GM19463 (cell line): ENCODE measurements around the gene ENTPD7.
"Not testable (repeated sequence)": the region's sequence is repeated elsewhere in the genome, so short reads cannot be mapped to it uniquely, and the experiment has no call there.

Experiments
- ATAC-seq: cut with Tn5 transposase; IDR thresholded peaks from one replicate; pipeline ENCODE4 v1.9.1; 2021; ENCODE audit warnings: mild to moderate bottlenecking, moderate library complexity; ENCODE audit not compliant: unreplicated experiment

ENTPD7 gene

GRCh38 chr10:99659031-99659867 lies at the start of gene ENTPD7:
TSS of gene ENTPD7 (plus strand) at chr10:99659509. CDS start at chr10:99659957, 448 bp downstream.
- ATAC-seq = peak; percentile 99

DNA sequence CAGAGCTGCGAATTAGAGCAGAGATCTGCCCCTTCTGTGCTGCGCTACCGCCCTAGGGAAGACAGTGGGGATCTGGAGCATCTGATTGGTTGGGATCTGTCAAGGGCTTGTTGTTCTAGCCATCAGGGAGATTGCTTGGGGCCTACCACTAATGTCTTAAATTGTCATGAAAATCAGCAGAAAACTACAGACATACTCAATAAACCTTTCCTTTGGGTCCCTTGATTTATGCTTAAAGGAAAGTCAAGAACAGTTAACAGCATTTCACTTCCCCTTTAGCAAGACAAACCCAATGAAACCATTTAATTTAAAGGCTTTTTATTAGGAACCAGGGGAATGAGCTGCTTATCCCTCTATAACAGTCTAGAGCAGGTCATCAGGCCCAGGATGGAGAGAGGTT lies 49.1 kb upstream of the ENTPD7 start:
- no peak for ATAC-seq

GRCh38 chr10:99611326-99611725 lies 48.0 kb upstream of the ENTPD7 start:
- no peak for ATAC-seq

DNA sequence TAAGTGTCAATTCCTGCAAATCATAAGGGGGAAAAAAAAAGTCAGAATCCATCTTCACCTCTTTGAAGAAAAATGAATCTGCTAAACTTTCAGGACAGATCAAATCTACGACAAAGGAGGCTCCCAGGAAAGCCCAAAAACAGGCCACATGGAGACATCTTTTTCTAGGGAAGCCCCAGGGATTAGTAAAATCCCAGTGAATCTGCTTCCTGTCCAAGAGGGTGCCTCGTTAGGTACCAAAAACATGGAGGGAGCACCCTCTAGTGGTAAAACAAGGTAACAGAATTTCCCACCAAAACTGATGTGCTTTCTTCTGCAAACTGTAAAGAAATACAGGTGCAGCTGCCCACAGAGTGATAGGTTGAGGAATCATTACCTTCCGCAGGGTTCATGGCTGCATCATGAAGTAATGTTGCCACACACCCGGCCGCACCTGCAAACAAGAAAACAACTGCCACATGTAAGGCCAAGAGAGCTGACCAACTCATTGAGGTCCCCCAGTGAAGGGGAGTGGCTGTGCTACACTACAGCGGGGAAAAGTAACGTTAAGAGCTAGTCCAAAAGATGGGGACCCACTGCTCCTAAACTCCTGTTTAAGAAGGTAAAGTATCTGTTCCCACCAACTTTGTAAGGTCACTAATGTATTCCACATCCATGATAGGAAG lies 47.0 kb upstream of the ENTPD7 start:
- no peak for ATAC-seq

DNA sequence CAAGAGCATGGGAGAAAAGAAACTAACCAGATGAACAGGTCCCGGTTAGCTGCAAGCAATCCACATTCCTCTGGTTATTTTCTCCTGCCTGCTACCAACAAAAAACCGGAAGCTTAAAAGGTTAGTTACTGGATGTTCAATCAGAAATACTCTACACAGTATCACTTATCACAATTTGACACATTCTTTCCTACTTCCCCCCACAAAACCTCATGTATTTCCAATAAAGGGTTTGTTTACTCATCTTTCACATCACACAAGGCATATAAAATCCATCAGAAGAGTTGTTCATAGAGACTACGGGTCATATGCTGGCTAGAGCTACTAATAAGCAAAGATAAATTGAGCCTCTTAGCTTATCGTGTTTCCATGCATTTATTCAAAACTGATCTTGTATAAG lies 43.9 kb upstream of the ENTPD7 start:
- no peak for ATAC-seq

DNA sequence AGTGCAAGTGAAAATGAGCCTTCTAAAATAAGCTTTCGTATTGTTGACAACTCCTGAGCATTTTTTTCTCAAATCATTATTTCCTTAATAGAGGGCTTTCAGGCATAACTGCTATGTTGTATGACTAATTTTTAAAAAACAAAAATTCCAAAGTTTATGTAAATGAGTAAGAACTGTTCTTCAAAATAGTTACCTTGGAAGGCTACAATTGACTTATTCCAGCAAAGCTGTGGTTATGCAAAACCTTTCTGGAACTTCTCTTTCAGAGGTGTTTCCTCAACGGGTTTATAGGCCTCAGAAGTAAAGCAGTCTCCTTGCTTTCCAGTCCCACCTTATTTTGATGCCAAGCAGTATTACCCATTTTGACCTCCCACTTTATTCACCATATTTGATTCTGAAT lies 41.6 kb upstream of the ENTPD7 start:
- ATAC-seq = no peak

- ATAC-seq = no peak
Measured at GRCh38 chr10:99619090-99619800, 40.1 kb upstream of the ENTPD7 start.

DNA sequence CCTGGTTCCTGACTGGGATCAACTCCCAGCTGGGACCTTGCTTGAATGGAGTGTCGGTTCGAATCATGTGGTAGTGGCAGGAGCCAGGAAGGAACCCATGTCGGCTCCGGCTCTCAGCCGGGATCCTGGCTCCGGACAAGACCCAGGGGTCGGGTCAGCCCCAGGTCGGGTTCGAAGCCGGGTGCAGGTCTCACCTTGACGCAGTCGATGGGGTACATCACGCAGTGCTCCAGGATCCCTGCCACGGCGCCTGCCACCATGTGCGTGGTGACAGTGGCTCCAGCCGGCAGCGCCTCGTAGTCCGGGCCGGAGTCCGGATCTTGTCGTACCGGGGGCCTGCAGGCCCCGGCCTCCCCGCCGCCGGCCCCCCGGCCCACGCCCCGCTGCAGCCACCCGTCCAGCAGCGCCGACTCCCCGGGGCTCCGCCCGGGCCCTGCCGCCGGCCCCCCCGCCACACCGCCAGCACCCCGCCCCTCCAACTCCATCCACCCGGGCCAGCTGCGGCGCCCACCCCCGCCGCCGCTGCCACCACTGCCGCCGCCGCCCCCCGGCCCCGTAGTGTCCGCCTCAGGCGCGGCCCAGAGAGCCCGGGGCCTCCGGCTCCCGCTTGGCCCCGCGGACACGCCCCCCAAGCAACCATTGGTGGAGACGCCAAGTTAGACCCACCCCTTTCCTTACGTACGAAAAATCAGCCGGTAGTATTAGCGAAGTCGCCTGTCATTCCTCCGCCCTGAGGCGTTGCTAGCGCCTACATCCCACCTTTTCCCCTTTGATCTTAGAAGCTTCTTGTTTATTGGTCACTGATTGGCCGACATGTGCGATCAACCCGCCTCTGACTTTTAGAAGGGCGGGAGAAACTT lies 39.2 kb upstream of the ENTPD7 start, which contains the start of gene SLC25A28:
TSS of gene SLC25A28 (minus strand) at position 589 of the 860 bp plus-strand sequence. CDS start at position 485, 104 bp downstream.
- no peak for ATAC-seq

DNA sequence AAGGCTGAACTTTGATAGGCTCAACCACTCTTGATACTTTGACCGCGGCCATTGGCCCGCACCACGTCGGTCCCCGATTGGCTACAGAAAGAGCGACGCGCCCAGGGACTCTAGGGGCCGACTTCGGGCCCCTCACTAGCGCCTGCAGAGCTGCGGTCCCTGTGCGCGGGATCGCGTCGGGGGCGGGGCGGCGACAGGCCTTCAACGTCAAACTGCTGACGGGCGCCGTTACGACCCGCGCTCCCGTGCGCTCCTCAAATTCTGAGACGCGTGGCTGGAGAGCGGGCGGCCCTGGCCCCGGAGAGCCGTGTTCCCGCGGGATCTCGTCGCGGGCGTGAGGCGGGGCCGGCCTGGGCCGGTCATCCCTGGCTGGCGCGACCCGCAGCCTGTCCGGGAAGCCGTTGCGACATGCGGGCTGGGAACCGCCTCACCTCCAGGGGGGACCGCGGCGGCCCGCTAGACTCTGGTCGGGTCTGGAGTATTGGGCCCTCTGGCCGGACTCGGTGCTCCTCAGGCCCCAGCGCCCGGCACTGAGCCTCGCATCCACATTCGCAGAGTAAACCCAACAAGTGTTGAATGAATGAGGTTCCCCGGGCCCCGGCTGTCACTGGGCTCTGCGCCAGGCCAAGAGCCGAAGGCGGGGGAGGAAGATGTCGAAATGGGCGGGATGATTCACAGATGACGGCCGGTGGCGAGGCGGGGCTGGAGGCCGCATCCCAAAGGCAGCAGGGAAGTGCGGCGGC lies 38.4 kb upstream of the ENTPD7 start:
- ATAC-seq = peak; percentile 84

DNA sequence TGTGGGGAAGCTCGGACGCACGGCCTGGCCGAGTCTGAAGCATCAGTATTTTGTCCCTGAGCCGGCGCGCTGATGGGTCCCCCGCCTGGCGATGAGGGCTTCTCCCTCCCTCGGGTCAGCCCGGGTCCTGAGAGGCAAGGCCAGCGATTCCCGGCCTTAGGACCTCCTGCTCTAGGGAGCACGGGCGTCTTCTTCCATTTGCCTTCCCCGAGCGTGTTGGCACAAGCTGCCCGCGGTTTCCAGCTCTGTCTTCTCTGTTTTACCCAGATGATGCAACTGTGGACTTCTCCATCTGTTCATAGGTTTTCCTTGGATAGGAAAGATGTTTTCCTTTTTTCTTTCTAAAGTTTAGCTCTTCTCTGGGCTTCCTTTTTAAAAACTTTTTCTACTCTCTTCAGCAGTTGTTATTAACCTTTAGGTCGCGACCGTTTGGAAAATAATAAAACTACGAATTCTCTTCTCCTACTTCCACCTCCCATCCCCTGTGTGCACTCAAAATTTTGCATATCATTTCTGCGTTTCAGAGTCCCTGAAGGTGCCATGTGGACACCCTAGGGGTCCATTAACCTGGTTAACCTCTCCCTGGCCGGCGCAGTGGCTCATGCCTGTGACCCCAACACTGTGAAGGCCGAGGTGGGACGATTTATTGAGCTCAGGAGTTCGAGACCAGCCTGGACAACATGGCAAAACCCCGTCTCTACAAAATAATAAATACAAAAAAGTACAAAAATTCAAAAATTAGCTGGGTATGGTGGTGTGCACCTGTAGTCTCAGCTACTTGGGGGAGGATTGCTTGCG lies 37.7 kb upstream of the ENTPD7 start:
- no peak for ATAC-seq

DNA sequence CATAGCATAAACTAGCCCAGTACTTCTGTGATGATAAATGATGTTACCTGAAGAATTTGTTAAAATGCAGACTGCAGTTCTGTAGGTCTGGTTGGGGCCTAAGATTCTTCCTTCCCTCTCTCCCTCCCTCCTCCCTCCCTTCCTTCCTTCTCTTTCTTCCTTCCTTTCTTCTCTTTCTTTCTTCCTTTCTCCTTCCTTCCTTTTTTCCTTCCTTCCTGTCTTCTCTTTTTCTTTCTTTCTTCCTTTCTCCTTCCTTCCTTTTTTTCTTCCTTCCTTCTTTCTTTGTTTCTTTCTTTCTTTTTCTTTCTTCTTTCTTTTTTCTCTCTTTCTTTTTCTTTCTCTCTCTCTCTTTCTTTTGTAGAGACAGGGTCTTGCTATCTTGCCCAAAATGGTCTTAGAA lies 35.4 kb upstream of the ENTPD7 start:
- ATAC-seq = no peak

DNA sequence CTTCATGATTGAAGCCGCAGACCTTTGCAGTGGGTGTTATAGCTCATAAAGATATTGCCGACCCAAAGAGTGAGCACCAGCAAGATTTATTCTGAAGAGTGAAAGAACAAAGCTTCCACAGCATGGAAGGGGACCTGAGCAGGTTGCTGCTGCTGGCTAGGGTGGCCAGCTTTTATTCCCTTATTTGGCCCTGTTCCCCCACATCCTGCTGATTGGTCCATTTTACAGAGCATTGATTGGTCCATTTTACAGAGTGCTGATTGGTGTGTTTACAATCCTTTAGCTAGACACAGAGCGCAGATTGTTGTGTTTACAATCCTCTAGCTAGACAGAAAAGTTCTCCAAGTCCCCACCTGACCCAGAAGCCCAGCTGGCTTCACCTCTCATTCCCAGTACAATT lies 34.2 kb upstream of the ENTPD7 start:
- not testable (repeated sequence) for ATAC-seq

- no peak for ATAC-seq
Measured at GRCh38 chr10:99628923-99629624, 30.2 kb upstream of the ENTPD7 start.

DNA sequence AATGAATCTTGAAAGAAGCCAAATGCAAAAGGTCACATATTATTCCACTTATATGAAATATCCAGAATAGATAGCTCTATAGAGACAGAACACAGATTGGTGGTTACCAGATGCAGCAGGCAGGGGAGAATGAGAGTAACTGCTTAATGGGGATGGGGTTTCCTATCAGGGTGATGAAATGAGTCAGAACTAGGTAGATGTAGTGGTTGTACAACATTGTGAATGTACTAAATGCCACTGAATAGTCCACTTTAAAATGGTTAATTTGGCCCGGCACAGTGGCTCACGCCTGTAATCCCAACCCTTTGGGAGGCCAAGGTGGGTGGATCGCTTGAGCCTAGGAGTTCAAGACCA lies 29.7 kb upstream of the ENTPD7 start:
- peak; percentile 62 for ATAC-seq

DNA sequence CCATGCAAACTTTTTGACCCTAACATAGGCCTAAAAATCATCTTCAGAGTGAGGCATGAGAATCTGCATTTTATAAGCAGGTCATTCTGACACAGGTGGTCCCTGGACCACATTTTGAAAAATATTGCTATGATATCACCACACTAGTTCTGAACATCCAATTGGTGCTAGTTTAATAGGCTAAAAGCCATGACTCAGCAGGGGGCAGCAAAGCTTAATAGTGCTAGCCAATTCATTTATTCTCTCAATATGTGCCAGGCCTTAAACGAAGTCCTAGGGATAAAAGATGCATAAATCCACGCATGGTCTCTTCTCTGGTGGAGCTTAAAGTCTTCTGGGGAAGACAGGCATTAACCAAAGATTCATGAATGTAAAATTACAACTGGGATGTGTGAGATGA lies 28.9 kb upstream of the ENTPD7 start:
- ATAC-seq = no peak

- no peak for ATAC-seq
Measured at GRCh38 chr10:99630991-99631390, 28.3 kb upstream of the ENTPD7 start.

- no peak for ATAC-seq
Measured at GRCh38 chr10:99631496-99631895, 27.8 kb upstream of the ENTPD7 start.

- ATAC-seq = no peak
Measured at GRCh38 chr10:99633832-99634231, 25.5 kb upstream of the ENTPD7 start.
